GM12878 (cell line): ENCODE measurements around the gene TMEM87A.

Experiments used
- ATF7 ChIP-seq: fragments of 450-650 bp; IDR thresholded peaks from 2 replicates; pipeline ENCODE4 v1.6.1; 2016; ENCODE audit warnings: low read depth, mild to moderate bottlenecking
- BCL11A ChIP-seq: IDR thresholded peaks from 2 replicates; pipeline ENCODE4 v1.6.1; 2011; ENCODE audit warnings: low read depth, low read length
- CHD2 ChIP-seq: IDR thresholded peaks from 2 replicates; pipeline ENCODE4 v1.6.1; 2011; ENCODE audit warnings: low read depth, low read length, improper control_type of control experiment, borderline replicate concordance
- CTCF ChIP-seq, 3 experiments: IDR thresholded peaks in 2 of 3; conservative IDR thresholded peaks in 1 of 3; 2 replicates each; pipeline ENCODE4 v1.5.1; 2011; ENCODE audit warnings: low read depth in 3 of 3, low read length in 3 of 3, mild to moderate bottlenecking in 3 of 3, control low read depth in 2 of 3, moderate library complexity in 2 of 3, inconsistent platforms in 1 of 3, mixed read lengths in 1 of 3; ENCODE audit not compliant: control insufficient read depth in 2 of 3, insufficient read depth in 1 of 3; ENCODE audit errors: extremely low read depth in 1 of 3
- REST ChIP-seq: IDR thresholded peaks from 2 replicates; pipeline ENCODE4 v1.6.1; 2012; ENCODE audit warnings: mild to moderate bottlenecking, low read depth, low read length
- TBL1XR1 ChIP-seq: IDR thresholded peaks from 2 replicates; pipeline ENCODE4 v1.6.1; 2012; ENCODE audit warnings: low read depth, low read length, improper control_type of control experiment
- ZNF274 ChIP-seq: IDR thresholded peaks from one replicate; pipeline ENCODE4 v1.8.0; 2011; ENCODE audit not compliant: insufficient read length, insufficient read depth

- TF ChIP-seq ATF7 (no peak), ZNF274 (no peak), CTCF (IDR thresholded peaks at IDR 0.05 in 2 of 3, conservative IDR thresholded peaks at IDR 0.05 in 1 of 3; ENCODE audit: control insufficient read depth in 2 of 3, extremely low read depth in 1 of 3, insufficient read depth in 1 of 3, low read depth in 3 of 3, low read length in 3 of 3) (no peak), TBL1XR1 (no peak), REST (no peak), CHD2 (no peak), BCL11A (no peak)
Observed at GRCh38 chr15:42285034-42285433, 11.8 kb upstream of the TMEM87A start.
